Measurements from ENCODE around the gene KCNAB1.

The KCNAB1 gene

GRCh38 chr3:156413293-156413892 lies 293.0 kb downstream of the KCNAB1 start:
- peak; percentile 30; the same call in 2 of the 3 replicates for ATAC-seq
- TF ChIP-seq ZNF70 (CRISPR knock-in tag; IDR thresholded peaks at IDR 0.05): no peak
- TF ChIP-seq ZNF8 (CRISPR knock-in tag; IDR thresholded peaks at IDR 0.05): no peak
- TF ChIP-seq CSDC2 (CRISPR knock-in tag; IDR thresholded peaks at IDR 0.05): no peak
- no peak for TF ChIP-seq OSR1 (CRISPR knock-in tag; IDR thresholded peaks at IDR 0.05)
- TF ChIP-seq CREB5 (CRISPR knock-in tag; IDR thresholded peaks at IDR 0.05; ENCODE audit: low read depth): no peak
- TF ChIP-seq TOX (CRISPR knock-in tag; IDR thresholded peaks at IDR 0.05; ENCODE audit: borderline replicate concordance): no peak
- no peak for TF ChIP-seq ISL1 (CRISPR knock-in tag; IDR thresholded peaks at IDR 0.05)
- no peak for TF ChIP-seq PATZ1 (CRISPR knock-in tag; IDR thresholded peaks at IDR 0.05; ENCODE audit: borderline replicate concordance)
- no peak for TF ChIP-seq ZFP3 (CRISPR knock-in tag; IDR thresholded peaks at IDR 0.05)
- TF ChIP-seq TCF4 (CRISPR knock-in tag; IDR thresholded peaks at IDR 0.05; ENCODE audit: borderline replicate concordance): no peak
- no peak for TF ChIP-seq ESRRG (CRISPR knock-in tag; IDR thresholded peaks at IDR 0.05)
- no peak for TF ChIP-seq ARNTL (CRISPR knock-in tag; IDR thresholded peaks at IDR 0.05; ENCODE audit: borderline replicate concordance, low read depth)
- no peak for TF ChIP-seq RARB (CRISPR knock-in tag; IDR thresholded peaks at IDR 0.05)
- no peak for TF ChIP-seq PPARA (CRISPR knock-in tag; IDR thresholded peaks at IDR 0.05; ENCODE audit: borderline replicate concordance)
- TF ChIP-seq SNAI2 (CRISPR knock-in tag; IDR thresholded peaks at IDR 0.05): no peak
- TF ChIP-seq ZNF565 (CRISPR knock-in tag; conservative IDR thresholded peaks at IDR 0.05; ENCODE audit: low read depth): no peak
- TF ChIP-seq BACH2 (CRISPR knock-in tag; IDR thresholded peaks at IDR 0.05; ENCODE audit: borderline replicate concordance): no peak
- TF ChIP-seq CSRNP3 (CRISPR knock-in tag; IDR thresholded peaks at IDR 0.05): no peak

GRCh38 chr3:156416846-156417558 lies 296.6 kb downstream of the KCNAB1 start:
- TF ChIP-seq CSRNP3 (CRISPR knock-in tag; IDR thresholded peaks at IDR 0.05) (no peak), TCF4 (CRISPR knock-in tag; IDR thresholded peaks at IDR 0.05; ENCODE audit: borderline replicate concordance) (peak; percentile 58; the same call in 1 of the 2 replicates)
- peak; percentile 48; the same call in 2 of the 3 replicates for ATAC-seq

GRCh38 chr3:156417559-156418132 lies 297.3 kb downstream of the KCNAB1 start:
- TF ChIP-seq TSHZ2 (CRISPR knock-in tag; IDR thresholded peaks at IDR 0.05) (no peak), ZFP30 (CRISPR knock-in tag; IDR thresholded peaks at IDR 0.05) (no peak), TCF4 (CRISPR knock-in tag; IDR thresholded peaks at IDR 0.05; ENCODE audit: borderline replicate concordance) (no peak), ZNF565 (CRISPR knock-in tag; conservative IDR thresholded peaks at IDR 0.05; ENCODE audit: low read depth) (no peak), CSRNP3 (CRISPR knock-in tag; IDR thresholded peaks at IDR 0.05) (no peak), CSDC2 (CRISPR knock-in tag; IDR thresholded peaks at IDR 0.05) (no peak), BACH2 (CRISPR knock-in tag; IDR thresholded peaks at IDR 0.05; ENCODE audit: borderline replicate concordance) (no peak), OSR1 (CRISPR knock-in tag; IDR thresholded peaks at IDR 0.05) (no peak), GLIS3 (CRISPR knock-in tag; IDR thresholded peaks at IDR 0.05) (no peak), CREB5 (CRISPR knock-in tag; IDR thresholded peaks at IDR 0.05; ENCODE audit: low read depth) (no peak), RARB (CRISPR knock-in tag; IDR thresholded peaks at IDR 0.05) (no peak), ZC3H10 (CRISPR knock-in tag; IDR thresholded peaks at IDR 0.05) (no peak), TOX (CRISPR knock-in tag; IDR thresholded peaks at IDR 0.05; ENCODE audit: borderline replicate concordance) (no peak), ARNTL (CRISPR knock-in tag; IDR thresholded peaks at IDR 0.05; ENCODE audit: borderline replicate concordance, low read depth) (no peak), PPARA (CRISPR knock-in tag; IDR thresholded peaks at IDR 0.05; ENCODE audit: borderline replicate concordance) (no peak)
- no peak for ATAC-seq
